HAP-1 (cell line): ENCODE measurements around the gene C1QTNF8.
"Not testable (repeated sequence)": the region's sequence is repeated elsewhere in the genome, so short reads cannot be mapped to it uniquely, and the experiment has no call there.

ENCODE experiments used
- DNase-seq, 2 experiments: peaks; one replicate each; pipeline ENCODE4 v3.0.0-alpha.2; 2016 to 2020; ENCODE audit warnings: low spot score in 2 of 2
- H3K27me3 ChIP-seq: fragments of 250-450 bp; sonication (Bioruptor Pico); 2 replicates; pipeline ENCODE4 v1.5.1; 2020; ENCODE audit warnings: low read depth, mild to moderate bottlenecking, moderate library complexity
- H3K36me3 ChIP-seq: fragments of 250-450 bp; sonication (Bioruptor Pico); replicated peaks from 2 replicates; pipeline ENCODE4 v1.5.1; 2020; ENCODE audit warnings: mild to moderate bottlenecking
- H3K4me1 ChIP-seq: fragments of 250-450 bp; sonication (Bioruptor Pico); 2 replicates; pipeline ENCODE4 v1.5.1; 2020; ENCODE audit warnings: mild to moderate bottlenecking
- H3K4me3 ChIP-seq: fragments of 250-450 bp; sonication (Bioruptor Pico); 2 replicates; pipeline ENCODE4 v1.5.1; 2020; ENCODE audit warnings: mild to moderate bottlenecking, moderate library complexity
- H3K9me3 ChIP-seq: fragments of 250-450 bp; sonication (Bioruptor Pico); 2 replicates; pipeline ENCODE4 v1.5.1; 2020; ENCODE audit warnings: mild to moderate bottlenecking, moderate library complexity
- in situ Hi-C: fragments of 300-500 bp; cut with MboI; formaldehyde crosslinking; loops from 3 replicates; pipeline ENCODE4 v1.14.3; 2020; ENCODE audit warnings: low sequenced_read_pairs, inconsistent platforms, mixed read lengths

C1QTNF8 gene

GRCh38 chr16:1089822-1090619 lies 6.0 kb downstream of the C1QTNF8 start:
- H3K36me3 ChIP-seq, result no peaks in the 10 kb centered on the region
- in situ Hi-C loops, result no loop called here
- peaks cover 2% of the 10 kb centered on the region for H3K9me3 ChIP-seq
- no peaks in the 10 kb centered on the region for H3K27me3 ChIP-seq
- no peak overlapping the region for H3K4me3 ChIP-seq
- H3K4me1 ChIP-seq, result no peaks in the 10 kb centered on the region
- DNase-seq, result no peak

- Histone ChIP-seq H3K36me3 (no peaks in the 10 kb centered on the region), H3K4me1 (no peaks in the 10 kb centered on the region), H3K27me3 (no peaks in the 10 kb centered on the region), H3K4me3 (no peak overlapping the region), H3K9me3 (peaks cover 5% of the 10 kb centered on the region)
- in situ Hi-C loops, result no loop called here
- no peak for DNase-seq
Observed at GRCh38 chr16:1089439-1089821, 6.6 kb downstream of the C1QTNF8 start.

- H3K4me3 ChIP-seq, result no peak overlapping the region
- no peaks in the 10 kb centered on the region for H3K36me3 ChIP-seq
- no peak for DNase-seq
- H3K4me1 ChIP-seq, result no peaks in the 10 kb centered on the region
- peaks cover 5% of the 10 kb centered on the region for H3K9me3 ChIP-seq
- in situ Hi-C loops, result no loop called here
- H3K27me3 ChIP-seq, result peaks cover 4% of the 10 kb centered on the region
Observed at GRCh38 chr16:1088295-1089170, 7.5 kb downstream of the C1QTNF8 start.

GRCh38 chr16:1086443-1086842 lies 9.6 kb downstream of the C1QTNF8 start:
- H3K36me3 ChIP-seq, in situ Hi-C loops, H3K4me1 ChIP-seq, H3K9me3 ChIP-seq, H3K4me3 ChIP-seq, DNase-seq: not testable (repeated sequence)
- peaks cover 19% of the 10 kb centered on the region for H3K27me3 ChIP-seq

- Histone ChIP-seq H3K4me1 (no peaks in the 10 kb centered on the region), H3K36me3 (no peaks in the 10 kb centered on the region), H3K9me3 (peaks cover 5% of the 10 kb centered on the region), H3K4me3 (no peak overlapping the region), H3K27me3 (peaks cover 31% of the 10 kb centered on the region)
- no peak for DNase-seq
- in situ Hi-C loops, result no loop called here
Observed at GRCh38 chr16:1084971-1085370, 11.1 kb downstream of the C1QTNF8 start.

- H3K36me3 ChIP-seq, result no peaks in the 10 kb centered on the region
- H3K4me1 ChIP-seq, result no peaks in the 10 kb centered on the region
- peaks cover 31% of the 10 kb centered on the region for H3K27me3 ChIP-seq
- DNase-seq, result no peak
- H3K9me3 ChIP-seq, result peaks cover 5% of the 10 kb centered on the region
- in situ Hi-C loops, result no loop called here
- H3K4me3 ChIP-seq, result no peak overlapping the region
Observed at GRCh38 chr16:1082952-1083675, 12.9 kb downstream of the C1QTNF8 start.

- Histone ChIP-seq H3K36me3 (no peaks in the 10 kb centered on the region), H3K4me3 (no peak overlapping the region), H3K9me3 (peaks cover 5% of the 10 kb centered on the region), H3K27me3 (peaks cover 31% of the 10 kb centered on the region), H3K4me1 (no peaks in the 10 kb centered on the region)
- in situ Hi-C loops, result no loop called here
- no peak for DNase-seq
Observed at GRCh38 chr16:1082266-1082951, 13.6 kb downstream of the C1QTNF8 start.

GRCh38 chr16:1081734-1082265 lies 14.2 kb downstream of the C1QTNF8 start:
- peaks cover 5% of the 10 kb centered on the region for H3K9me3 ChIP-seq
- H3K36me3 ChIP-seq, result no peaks in the 10 kb centered on the region
- H3K27me3 ChIP-seq, result peaks cover 36% of the 10 kb centered on the region
- H3K4me1 ChIP-seq, result no peaks in the 10 kb centered on the region
- in situ Hi-C loops, result no loop called here
- no peak for DNase-seq
- no peak overlapping the region for H3K4me3 ChIP-seq

- no peak for DNase-seq
Observed at GRCh38 chr16:1080801-1081733, 15.0 kb downstream of the C1QTNF8 start.

GRCh38 chr16:1079786-1080525 lies 16.1 kb downstream of the C1QTNF8 start:
- Histone ChIP-seq H3K27me3 (peaks cover 48% of the 10 kb centered on the region), H3K9me3 (peaks cover 2% of the 10 kb centered on the region), H3K4me3 (no peak overlapping the region), H3K4me1 (no peaks in the 10 kb centered on the region), H3K36me3 (no peaks in the 10 kb centered on the region)
- DNase-seq, result no peak
- in situ Hi-C loops, result no loop called here

More at GRCh38 chr16:1080801-1081733, 15.0 kb downstream of the C1QTNF8 start:
- in situ Hi-C loops, result no loop called here
- Histone ChIP-seq H3K36me3 (no peaks in the 10 kb centered on the region), H3K4me3 (no peak overlapping the region), H3K27me3 (peaks cover 42% of the 10 kb centered on the region), H3K4me1 (no peaks in the 10 kb centered on the region), H3K9me3 (peaks cover 5% of the 10 kb centered on the region)

GRCh38 chr16:1079341-1079740 lies 16.7 kb downstream of the C1QTNF8 start:
- in situ Hi-C loops, result no loop called here
- no peaks in the 10 kb centered on the region for H3K4me1 ChIP-seq
- H3K27me3 ChIP-seq, result peaks cover 55% of the 10 kb centered on the region
- no peak for DNase-seq
- H3K9me3 ChIP-seq, result no peaks in the 10 kb centered on the region
- no peaks in the 10 kb centered on the region for H3K36me3 ChIP-seq
- H3K4me3 ChIP-seq, result no peak overlapping the region

GRCh38 chr16:1078579-1079021 lies 17.4 kb downstream of the C1QTNF8 start:
- Histone ChIP-seq H3K4me3 (no peak overlapping the region), H3K36me3 (no peaks in the 10 kb centered on the region), H3K27me3 (peaks cover 53% of the 10 kb centered on the region), H3K4me1 (no peaks in the 10 kb centered on the region), H3K9me3 (no peaks in the 10 kb centered on the region)
- in situ Hi-C loops, result no loop called here
- no peak for DNase-seq
